ENCODE measurements around the gene SLC35F1.

GRCh38 chr6:118152524-118152923, 245.5 kb downstream of the SLC35F1 start:
- no peak for TF ChIP-seq POLR2AphosphoS5 (IDR thresholded peaks at IDR 0.05)
- no peak for TF ChIP-seq EP300 (IDR thresholded peaks at IDR 0.05)
- TF ChIP-seq POLR2A (IDR thresholded peaks at IDR 0.05; ENCODE audit: low read depth): no peak
- TF ChIP-seq CTCF (IDR thresholded peaks at IDR 0.05): no peak

All from esophagus muscularis mucosa (tissue), 4 donors.